GM19025 (cell line): ENCODE results near the gene C3orf62.

Source experiments
- ATAC-seq: cut with Tn5 transposase; IDR thresholded peaks from one replicate; pipeline ENCODE4 v1.9.1; 2021; ENCODE audit warnings: mild to moderate bottlenecking, low read depth, moderate library complexity; ENCODE audit not compliant: unreplicated experiment

C3orf62 gene

GRCh38 chr3:49276475-49277382 is at the start of gene C3orf62:
TSS of gene C3orf62 (minus strand) at chr3:49277232. CDS start at chr3:49276872, 360 bp downstream.
- peak; percentile 63 for ATAC-seq

- no peak for ATAC-seq
Measured at GRCh38 chr3:49324768-49325167, 47.7 kb upstream of the C3orf62 start.

- ATAC-seq = no peak
Measured at GRCh38 chr3:49316696-49317457, 39.8 kb upstream of the C3orf62 start.

- ATAC-seq = no peak
Measured at GRCh38 chr3:49313896-49314688, 37.1 kb upstream of the C3orf62 start.

- ATAC-seq = no peak
Measured at GRCh38 chr3:49311283-49311682, 34.3 kb upstream of the C3orf62 start.

- no peak for ATAC-seq
Measured at GRCh38 chr3:49310677-49311076, 33.6 kb upstream of the C3orf62 start.

GRCh38 chr3:49305608-49306007 is 28.6 kb upstream of the C3orf62 start:
- ATAC-seq = no peak

GRCh38 chr3:49302613-49303012 is 25.6 kb upstream of the C3orf62 start:
- ATAC-seq = no peak

- no peak for ATAC-seq
Measured at GRCh38 chr3:49300595-49300994, 23.6 kb upstream of the C3orf62 start.

- ATAC-seq = no peak
Measured at GRCh38 chr3:49298511-49298910, 21.5 kb upstream of the C3orf62 start.

GRCh38 chr3:49296781-49297411 is 19.9 kb upstream of the C3orf62 start:
- ATAC-seq = no peak

GRCh38 chr3:49295489-49296058 is 18.5 kb upstream of the C3orf62 start:
- ATAC-seq = no peak

GRCh38 chr3:49294343-49294742 is 17.3 kb upstream of the C3orf62 start:
- ATAC-seq = no peak

- ATAC-seq = no peak
Measured at GRCh38 chr3:49283997-49284396, 7.0 kb upstream of the C3orf62 start.

GRCh38 chr3:49279376-49279775 is 2.3 kb upstream of the C3orf62 start:
- ATAC-seq = no peak

GRCh38 chr3:49278548-49278947 is 1.5 kb upstream of the C3orf62 start:
- ATAC-seq = no peak

GRCh38 chr3:49277383-49277775 is 347 bp upstream of the C3orf62 start:
- ATAC-seq = no peak

GRCh38 chr3:49273825-49274532 is 3.1 kb downstream of the C3orf62 start:
- ATAC-seq = no peak

- no peak for ATAC-seq
Measured at GRCh38 chr3:49271047-49271446, 6.0 kb downstream of the C3orf62 start.
